ENCODE data around the gene ESYT2.
A peak's percentile ranks its signal among the peaks of the same experiment; 100 is the strongest.
"Not testable (repeated sequence)": the region's sequence is repeated elsewhere in the genome, so short reads cannot be mapped to it uniquely, and the experiment has no call there.

The ESYT2 gene

DNA sequence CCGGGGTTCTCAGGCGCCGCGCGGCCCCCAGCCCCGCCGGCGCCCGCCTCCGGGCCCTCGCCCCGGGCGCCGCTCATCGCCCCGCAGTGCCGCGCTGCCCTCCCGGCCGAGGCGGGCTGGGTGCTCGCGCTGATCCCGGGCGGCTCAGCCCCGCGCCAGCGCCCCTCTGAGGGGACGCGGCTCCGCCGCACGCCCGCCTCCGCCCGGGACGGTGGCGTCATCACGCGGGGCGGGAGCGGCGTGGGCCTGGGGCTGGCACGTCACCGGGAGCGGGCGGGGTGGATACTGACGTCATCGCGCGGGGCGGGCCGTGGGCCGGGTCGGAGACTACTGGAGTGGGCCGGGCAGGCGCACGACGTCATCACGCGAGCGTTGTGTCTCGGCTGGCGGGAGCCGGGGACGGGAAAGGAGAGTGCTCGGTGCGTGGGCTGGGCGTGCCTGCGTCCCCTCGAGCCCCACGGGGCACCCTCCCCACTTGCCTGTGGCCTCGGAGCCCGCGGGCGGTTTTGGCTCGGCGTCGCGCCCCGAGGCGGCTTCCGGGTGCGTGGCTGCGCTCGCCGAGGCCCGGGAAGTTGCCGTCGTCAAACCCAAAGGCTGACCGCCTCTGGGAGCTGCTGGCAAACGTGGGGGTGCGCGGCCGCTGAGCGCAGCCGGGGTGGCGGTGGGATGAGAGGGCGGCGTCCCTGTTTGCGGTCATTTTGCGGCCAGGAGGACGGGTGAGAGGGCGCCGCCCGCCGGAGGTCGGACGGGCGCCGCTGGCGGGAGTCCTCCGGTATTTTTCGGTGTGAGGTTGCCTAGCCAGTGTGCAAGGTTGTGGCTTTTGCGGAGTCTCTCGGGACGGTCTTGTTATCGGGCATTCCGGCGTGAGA is at the start of gene ESYT2:
TSS of gene ESYT2 (minus strand) at position 168 of the 869 bp plus-strand sequence. CDS start at position 77, 91 bp downstream.
- in situ Hi-C loops (cut with HindIII; ENCODE audit: low pct_unique_long_range_greater_than_20kb, low sequenced_read_pairs): no loop called here
- no peak for TF ChIP-seq JUND (IDR thresholded peaks at IDR 0.05; ENCODE audit: low read depth)
- peak; percentile 86 to 96 for DNase-seq (ENCODE audit: low read depth in 1 of 2, low spot score in 1 of 2)

DNA sequence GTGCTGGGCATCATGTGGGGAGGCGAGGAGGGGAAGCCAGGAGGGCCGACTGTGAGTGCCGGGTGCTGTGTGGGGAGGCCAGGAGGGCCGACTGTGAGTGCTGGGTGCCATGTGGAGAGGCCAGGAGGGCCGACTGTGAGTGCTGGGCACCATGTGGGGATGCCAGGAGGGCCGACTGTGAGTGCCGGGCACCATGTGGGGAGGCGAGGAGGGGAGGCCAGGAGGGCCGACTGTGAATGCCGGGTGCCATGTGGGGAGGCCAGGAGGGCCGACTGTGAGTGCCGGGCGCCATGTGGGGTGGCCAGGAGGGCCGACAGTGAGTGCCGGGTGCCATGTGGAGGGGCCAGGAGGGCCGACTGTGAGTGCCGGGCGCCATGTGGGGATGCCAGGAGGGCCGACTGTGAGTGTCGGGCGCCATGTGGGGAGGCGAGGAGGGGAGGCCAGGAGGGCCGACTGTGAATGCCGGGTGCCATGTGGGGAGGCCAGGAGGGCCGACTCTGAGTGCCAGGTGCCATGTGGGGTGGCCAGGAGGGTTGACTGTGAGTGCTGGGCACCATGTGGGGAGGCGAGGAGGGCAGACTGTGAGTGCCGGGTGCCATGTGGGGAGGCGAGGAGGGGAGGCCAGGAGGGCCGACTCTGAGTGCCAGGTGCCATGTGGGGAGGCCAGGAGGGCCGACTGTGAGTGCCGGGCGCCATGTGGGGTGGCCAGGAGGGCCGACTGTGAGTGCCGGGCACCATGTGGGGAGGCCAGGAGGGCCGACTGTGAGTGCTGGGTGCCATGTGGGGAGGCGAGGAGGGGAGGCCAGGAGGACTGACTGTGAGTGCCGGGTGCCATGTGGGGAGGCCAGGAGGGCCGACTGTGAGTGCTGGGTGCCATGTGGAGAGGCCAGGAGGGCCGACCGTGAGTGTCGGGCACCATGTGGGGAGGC is 49.1 kb upstream of the ESYT2 start:
- in situ Hi-C loops (cut with HindIII; ENCODE audit: low pct_unique_long_range_greater_than_20kb, low sequenced_read_pairs); DNase-seq (ENCODE audit: low read depth in 1 of 2, low spot score in 1 of 2): not testable (repeated sequence)

DNA sequence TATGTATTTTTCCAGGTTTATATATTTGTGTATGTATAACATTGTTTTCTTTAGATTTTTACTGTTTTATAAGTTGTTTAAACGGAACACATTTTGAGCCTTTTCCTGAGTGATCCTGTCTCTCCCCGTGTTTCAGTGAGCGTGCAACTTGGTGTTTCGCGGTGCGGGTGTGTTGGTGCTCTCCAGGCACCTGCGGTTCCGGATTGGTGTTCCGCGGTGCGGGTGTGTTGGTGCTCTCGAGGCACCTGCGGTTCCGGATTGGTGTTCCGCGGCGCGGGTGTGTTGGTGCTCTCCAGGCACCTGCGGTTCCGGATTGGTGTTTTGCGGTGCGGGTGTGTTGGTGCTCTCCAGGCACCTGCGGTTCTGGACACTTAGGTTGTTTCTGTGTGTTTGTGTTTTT is 47.7 kb upstream of the ESYT2 start:
- DNase-seq (ENCODE audit: low read depth in 1 of 2, low spot score in 1 of 2): no peak
- TF ChIP-seq JUND (IDR thresholded peaks at IDR 0.05; ENCODE audit: low read depth): no peak
- in situ Hi-C loops (cut with HindIII; ENCODE audit: low pct_unique_long_range_greater_than_20kb, low sequenced_read_pairs): no loop called here

DNA sequence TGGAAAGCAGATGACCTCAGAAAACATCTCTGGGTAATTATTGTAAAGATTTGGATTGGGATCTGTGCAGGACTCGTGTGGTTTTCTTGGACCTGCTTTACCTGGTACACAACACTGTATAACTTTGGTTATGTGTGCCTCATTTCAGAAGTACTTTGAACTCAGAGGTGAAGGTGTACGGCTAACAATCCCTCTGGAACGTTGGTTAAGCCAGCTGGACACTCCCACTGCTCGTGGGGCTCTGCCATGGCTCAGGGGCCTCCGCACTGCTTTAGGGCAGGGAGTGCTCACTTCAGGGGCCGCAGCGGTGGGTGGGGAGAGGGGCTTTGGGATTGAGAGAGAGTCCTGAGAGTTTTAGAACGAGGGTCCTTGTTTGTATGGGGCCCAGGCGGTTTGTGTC is 40.6 kb upstream of the ESYT2 start:
- no peak for TF ChIP-seq JUND (IDR thresholded peaks at IDR 0.05; ENCODE audit: low read depth)
- in situ Hi-C loops (cut with HindIII; ENCODE audit: low pct_unique_long_range_greater_than_20kb, low sequenced_read_pairs): no loop called here
- no peak for DNase-seq (ENCODE audit: low read depth in 1 of 2, low spot score in 1 of 2)

DNA sequence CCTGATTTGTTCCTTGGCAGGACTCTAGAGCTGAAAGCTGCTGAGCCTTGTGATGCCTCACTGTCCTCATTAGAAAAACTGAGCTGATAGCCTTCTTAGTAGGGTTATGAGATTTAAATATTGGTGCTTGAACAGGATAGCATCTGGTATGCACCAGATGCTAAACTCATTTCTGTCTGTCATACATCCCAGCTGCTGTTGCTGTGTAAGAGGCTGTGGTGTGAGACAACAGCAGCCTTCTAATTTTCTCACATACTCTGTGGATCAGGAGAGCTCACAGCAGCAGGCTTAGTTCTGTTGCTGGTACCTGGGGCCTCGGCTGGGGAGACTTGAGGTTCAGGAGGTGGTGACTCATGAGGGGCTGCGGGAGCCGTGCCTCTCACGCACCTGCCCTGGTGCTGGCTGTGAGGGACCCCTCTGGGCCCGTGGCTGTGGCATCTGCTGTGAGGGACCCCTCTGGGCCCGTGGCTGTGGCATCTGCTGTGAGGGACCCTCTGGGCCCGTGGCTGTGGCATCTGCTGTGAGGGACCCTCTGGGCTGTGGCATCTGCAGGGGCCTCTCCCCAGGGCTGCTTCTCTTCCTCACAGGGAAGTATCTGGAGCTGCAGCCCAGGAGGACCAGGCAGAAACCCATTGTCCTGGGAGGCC is 39.6 kb upstream of the ESYT2 start:
- in situ Hi-C loops (cut with HindIII; ENCODE audit: low pct_unique_long_range_greater_than_20kb, low sequenced_read_pairs): no loop called here
- DNase-seq (ENCODE audit: low read depth in 1 of 2, low spot score in 1 of 2): no peak
- no peak for TF ChIP-seq JUND (IDR thresholded peaks at IDR 0.05; ENCODE audit: low read depth)

DNA sequence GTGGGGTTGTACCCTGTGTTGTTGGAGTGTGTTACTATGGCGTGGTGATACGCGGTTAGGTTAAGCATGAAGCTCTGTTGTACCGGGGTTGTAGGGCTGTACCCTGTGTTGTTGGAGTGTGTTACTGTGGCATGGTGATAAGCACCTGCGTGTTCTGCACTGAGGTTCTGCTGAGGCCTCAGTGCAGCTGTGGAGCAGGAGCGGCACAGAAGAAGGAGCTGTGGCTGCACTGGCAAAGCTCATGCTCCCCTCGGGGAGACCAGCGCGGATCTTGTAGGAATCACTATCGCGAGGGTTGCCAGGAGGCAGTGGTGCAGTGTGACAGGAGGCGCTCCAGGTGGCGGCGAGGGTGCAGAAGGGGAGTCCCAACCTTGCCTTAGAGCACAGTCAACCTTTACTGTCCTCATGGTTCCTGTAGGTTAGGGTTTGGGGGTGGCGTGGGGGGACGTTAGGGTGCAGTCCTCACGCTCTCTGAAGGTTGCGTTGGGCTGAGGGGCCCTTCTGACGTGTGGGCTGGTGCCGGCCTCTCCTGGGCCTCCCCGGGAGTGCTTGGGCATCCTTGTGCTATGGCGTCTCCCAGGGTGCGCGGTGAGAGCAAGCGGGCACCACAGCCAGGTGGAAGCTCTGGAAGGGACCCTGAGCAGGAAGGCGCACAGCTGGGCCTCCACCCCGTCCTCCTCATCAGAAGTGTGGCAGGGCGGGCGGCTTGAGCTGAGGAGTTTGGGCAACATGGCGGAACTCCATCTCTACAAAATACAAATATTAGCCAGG is 38.1 kb upstream of the ESYT2 start:
- no peak for DNase-seq (ENCODE audit: low read depth in 1 of 2, low spot score in 1 of 2)
- in situ Hi-C loops (cut with HindIII; ENCODE audit: low pct_unique_long_range_greater_than_20kb, low sequenced_read_pairs): no loop called here
- TF ChIP-seq JUND (IDR thresholded peaks at IDR 0.05; ENCODE audit: low read depth): no peak

DNA sequence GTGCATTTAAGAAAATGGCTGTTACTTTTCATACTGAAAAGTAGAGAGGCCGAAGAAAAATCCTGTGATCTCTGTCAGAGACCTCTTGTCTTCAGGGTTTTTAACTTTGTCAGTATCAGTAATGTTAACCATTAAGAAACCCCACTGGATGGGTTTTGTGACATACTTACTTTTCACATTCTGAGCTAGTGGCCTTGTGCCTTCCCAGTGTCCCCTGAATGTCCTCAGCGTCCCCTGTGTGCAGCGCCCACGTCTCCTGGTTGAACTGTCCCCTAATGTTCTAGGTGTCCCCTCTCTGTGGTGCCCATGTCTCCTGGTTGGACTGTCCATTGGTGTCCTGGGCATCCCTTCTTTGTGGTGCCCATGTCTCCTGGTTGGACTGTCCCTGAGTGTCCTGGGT is 36.7 kb upstream of the ESYT2 start:
- no peak for TF ChIP-seq JUND (IDR thresholded peaks at IDR 0.05; ENCODE audit: low read depth)
- in situ Hi-C loops (cut with HindIII; ENCODE audit: low pct_unique_long_range_greater_than_20kb, low sequenced_read_pairs): no loop called here
- DNase-seq (ENCODE audit: low read depth in 1 of 2, low spot score in 1 of 2): no peak

DNA sequence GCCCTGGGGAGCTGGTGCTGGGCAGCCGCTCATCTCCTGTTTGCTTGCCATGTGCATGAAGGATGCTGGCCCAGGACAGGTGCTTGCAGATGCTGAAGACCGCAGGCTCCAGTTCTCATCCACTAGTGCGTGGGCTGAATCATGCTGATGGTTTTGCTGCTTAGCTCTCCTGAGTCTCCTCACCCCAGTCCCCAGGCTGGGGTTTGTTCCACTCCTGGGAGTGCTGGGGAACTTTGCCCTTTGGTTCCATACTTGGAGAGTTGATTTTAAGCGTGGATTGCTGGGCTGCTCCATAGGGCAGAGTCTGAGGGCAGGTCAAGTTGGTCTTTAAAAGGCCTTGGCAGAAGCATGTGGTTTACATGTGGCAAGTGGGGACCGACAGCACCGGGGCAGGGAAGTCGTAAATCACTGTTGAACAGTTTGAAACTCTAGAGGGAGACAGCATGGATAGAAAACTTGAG is 36.2 kb upstream of the ESYT2 start:
- in situ Hi-C loops (cut with HindIII; ENCODE audit: low pct_unique_long_range_greater_than_20kb, low sequenced_read_pairs): no loop called here
- TF ChIP-seq JUND (IDR thresholded peaks at IDR 0.05; ENCODE audit: low read depth): no peak
- DNase-seq (ENCODE audit: low read depth in 1 of 2, low spot score in 1 of 2): no peak

- no peak for TF ChIP-seq JUND (IDR thresholded peaks at IDR 0.05; ENCODE audit: low read depth)
- in situ Hi-C loops (cut with HindIII; ENCODE audit: low pct_unique_long_range_greater_than_20kb, low sequenced_read_pairs): no loop called here
These were observed 35.5 kb upstream of the ESYT2 start for GRCh38 chr7:158864833-158865232.

DNA sequence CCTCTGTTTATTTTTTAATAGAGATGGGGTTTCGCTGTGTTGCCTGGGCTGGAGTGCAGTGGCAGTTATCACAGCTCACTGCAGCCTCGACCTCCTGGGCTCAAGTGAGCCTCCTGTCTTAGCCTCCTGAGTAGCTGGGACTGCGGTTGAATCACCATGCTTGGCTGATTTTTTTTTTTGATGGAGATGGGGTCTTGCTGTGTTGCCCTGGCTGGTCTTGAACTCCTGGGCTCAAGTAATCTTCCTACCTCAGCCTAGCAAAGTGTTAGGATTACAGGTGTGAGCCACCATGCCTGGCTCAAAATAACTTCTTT is 35.2 kb upstream of the ESYT2 start:
- no peak for DNase-seq (ENCODE audit: low read depth in 1 of 2, low spot score in 1 of 2)
- in situ Hi-C loops (cut with HindIII; ENCODE audit: low pct_unique_long_range_greater_than_20kb, low sequenced_read_pairs): no loop called here
- TF ChIP-seq JUND (IDR thresholded peaks at IDR 0.05; ENCODE audit: low read depth): no peak

More at GRCh38 chr7:158864833-158865232, 35.5 kb upstream of the ESYT2 start:
- no peak for DNase-seq (ENCODE audit: low read depth in 1 of 2, low spot score in 1 of 2)

- no peak for TF ChIP-seq JUND (IDR thresholded peaks at IDR 0.05; ENCODE audit: low read depth)
- in situ Hi-C loops (cut with HindIII; ENCODE audit: low pct_unique_long_range_greater_than_20kb, low sequenced_read_pairs): no loop called here
- DNase-seq (ENCODE audit: low read depth in 1 of 2, low spot score in 1 of 2): peak; percentile 28 to 75
These were observed 34.5 kb upstream of the ESYT2 start for GRCh38 chr7:158863611-158864506.

DNA sequence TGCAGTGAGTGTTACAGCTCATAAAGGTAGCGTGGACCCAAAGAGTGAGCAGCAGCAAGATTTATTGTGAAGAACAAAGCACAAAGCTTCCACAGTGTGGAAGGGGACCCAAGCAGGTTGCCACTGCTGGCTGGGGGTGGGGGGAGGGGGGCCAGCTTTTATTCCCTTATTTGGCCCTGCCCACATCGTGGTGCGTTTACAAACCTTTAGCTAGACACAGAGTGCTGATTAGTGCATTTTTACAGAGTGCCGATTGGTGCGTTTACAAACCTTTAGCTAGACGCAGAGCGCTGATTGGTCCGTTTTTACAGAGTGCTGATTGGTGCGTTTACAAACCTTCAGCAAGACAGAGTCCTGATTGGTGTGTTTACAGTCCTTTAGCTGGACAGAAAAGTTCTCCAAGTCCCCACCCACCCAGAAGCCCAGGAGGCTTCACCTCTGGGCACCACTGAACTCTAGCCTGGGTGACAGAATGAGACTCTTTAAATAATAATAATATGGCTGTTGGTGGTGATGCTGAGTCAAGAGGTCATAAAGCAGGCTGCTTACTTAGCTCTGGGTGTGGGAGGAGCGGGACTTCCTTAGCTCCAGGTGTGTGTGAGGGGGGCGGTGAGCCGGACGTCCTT is 33.8 kb upstream of the ESYT2 start:
- in situ Hi-C loops (cut with HindIII; ENCODE audit: low pct_unique_long_range_greater_than_20kb, low sequenced_read_pairs): not testable (repeated sequence)
- DNase-seq (ENCODE audit: low read depth in 1 of 2, low spot score in 1 of 2): peak in 1 of 2 experiments; percentile 77

Data from T47D (cell line).